A172 (cell line): ENCODE data around the gene PLIN4. TPM values are rescaled to one million over a fixed set of nuclear protein-coding genes. Genes with fewer than 3 reads are reported as not detected.

ENCODE experiments used
- DNase-seq: peaks from one replicate; pipeline ENCODE4 v3.0.0-alpha.2; 2015; ENCODE audit warnings: low spot score
- total RNA-seq: library from RNA; depleted of rRNA; stranded (reverse); fragments of >200 nt; shearing (Covaris generic); gene quantifications from 2 replicates; pipeline ENCODE4 v1.2.3, GENCODE V29; 2014; rRNA removed

The PLIN4 gene
- total RNA-seq, 1 experiment from 2014 or later, result 0.17 TPM

DNA sequence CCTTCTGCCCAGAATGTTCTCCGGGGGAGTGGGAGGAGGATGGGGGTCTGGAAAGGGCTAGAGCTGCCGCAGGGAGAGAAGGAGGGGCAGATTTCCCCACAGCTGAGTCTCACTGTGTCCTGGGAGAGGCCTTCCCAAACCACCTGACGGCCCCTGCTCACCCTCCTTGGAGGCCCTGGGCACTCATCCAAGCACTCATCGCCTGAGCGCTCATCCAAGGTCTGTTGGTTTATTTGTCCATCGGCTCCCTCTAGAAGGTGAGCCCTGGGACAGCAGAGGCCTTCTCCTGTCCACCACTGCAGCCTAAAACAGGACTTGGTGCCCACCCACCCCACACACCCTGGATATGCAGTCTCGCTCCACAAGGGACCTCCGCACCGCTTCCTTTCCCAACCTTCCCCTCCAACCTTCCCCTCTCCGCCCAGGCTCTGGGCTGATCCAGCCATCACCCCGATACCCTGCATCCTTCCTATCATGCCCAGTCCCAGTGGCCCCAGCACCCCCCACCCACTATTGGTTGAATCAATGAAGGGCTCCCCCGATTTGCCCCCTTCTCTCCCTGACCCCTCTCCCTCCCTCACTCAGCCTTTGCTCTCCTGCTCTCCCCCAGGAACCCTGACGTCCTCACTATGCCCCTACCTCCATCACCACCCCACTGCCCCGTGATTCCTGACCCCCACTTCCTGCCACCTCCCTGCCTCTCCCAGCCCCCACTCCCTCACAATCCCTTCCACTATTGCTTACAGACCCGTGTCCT, 62.4 kb downstream of the PLIN4 start:
- DNase-seq, result peak; percentile 67

DNA sequence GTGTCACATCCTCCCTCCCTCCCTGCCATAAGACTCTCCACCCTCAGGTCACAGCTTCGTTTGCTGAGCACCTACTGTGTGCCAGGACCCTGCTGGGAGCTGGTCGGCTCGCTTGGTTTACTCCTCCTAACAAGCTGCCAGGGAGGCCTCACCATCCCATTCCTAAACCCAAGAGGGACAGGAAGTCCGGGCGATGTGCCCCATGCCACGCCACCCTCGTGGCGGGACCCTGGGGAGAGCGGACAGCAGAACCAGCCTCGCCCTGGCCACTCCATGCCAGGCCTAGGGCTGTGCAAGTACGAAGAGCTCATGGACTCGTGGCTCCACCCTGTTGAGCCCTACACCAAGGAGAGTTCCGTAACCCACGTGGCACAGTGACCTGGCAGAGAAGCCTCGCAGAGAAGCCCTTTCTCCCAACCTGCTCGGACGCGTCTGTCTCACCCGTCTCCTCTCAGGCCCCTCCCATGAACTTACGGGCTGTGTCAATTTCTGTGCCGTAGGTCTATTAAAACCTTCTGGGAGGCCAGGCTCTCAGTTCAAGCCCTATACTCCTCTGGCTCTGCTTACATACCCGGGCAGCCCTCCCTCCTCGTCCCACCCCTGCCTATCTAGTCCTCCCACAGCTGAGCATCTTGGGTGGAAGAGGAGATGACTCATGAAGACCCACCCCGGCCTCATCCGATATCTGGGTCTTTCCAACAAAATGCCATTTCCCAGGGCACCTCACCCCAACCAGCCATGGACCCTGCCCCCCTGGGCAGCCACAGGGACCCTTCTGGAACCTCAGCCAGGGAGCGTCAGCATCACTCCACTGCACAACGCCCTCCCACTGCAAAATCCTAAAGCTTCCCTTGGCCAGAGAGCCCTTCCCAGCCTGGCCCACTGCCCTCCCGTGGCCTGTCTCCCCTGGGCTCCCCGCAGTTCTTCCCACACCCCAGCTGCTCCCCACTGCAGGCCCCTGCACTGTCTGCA, 63.3 kb downstream of the PLIN4 start:
- peak; percentile 68 for DNase-seq

DNA sequence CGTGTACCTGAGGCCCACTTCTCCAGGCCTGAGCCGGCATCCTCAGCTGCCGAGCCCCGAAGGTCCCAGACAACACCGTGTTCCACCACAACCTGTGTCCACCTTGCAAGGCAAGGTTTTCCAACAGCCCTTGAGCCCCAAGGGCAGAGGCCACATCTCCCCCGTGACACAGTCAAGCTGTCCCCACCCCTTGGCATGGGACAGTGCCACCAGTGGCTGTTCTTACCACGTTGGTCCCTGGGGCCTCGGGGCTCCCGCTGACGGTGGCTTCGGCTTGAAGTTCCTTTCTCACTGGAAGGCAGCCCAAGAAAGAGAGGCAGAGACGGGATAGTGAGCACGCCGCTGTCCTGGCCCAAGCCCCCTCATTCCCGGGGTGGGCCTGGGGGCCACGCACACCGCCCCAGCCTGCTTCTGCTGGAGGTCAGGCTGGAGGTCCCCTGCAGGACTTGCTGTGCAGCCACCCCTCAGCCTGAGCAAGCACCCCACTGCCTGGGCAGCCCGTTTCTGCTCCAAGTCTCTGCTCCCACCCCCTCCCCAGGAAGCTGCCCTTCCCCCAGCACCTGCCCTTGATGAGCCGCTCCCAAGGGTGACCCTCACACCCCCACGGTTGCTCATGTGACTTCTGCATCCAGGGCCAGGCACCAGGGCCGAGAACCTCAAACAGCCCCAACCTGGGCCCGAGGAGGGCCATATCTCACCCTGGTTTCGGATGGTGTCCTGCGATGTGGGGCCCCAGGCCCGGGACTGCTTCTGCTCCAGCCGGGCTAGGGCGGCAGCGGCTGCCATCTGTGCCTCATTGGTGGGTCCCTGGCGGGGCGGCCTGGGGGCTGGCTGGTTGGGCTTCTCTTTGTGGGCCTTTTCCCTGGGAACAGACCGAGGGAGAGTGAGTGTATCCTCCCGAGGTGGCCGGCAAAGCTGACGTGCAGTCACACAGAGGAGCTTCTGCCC, 64.8 kb downstream of the PLIN4 start:
- DNase-seq, result no peak

DNA sequence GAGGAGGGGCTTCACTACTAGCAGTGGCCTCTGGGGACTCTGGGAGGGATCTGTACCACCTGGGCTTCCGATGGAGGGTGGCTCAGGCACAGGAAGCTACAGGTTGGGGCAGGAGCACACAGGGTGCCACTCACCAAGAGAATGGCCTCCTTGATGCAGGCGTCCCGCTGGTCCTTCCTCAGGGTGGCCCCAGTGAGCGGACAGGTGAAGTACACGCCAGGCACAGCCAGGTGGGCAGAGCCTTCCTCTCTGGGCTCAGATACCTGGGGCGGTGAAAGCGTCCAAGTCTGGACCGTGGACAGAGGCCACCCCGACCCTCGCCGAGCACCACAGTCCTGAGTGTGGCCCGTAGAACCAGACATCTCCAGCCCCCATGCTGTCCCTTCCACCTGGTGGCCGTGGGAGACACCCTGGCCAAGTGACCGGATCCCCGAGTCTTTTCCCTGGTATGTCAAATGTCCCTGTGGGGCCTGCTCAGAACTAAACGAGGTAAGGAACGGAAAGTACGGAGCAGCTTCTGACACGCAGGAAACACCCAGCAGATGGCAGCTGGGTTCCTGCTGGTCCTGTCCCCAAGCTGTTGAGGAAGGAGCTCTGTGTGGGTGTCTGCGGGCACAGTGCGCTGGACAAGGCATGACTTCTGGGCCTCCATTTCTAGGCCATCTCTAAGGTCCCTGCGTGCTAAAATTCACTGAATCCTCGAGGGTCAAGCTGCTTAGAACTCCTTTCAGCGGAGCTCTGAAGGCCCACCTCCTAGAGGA, 65.9 kb downstream of the PLIN4 start:
- no peak for DNase-seq

Other genes with a start within 250 kb of the PLIN4 start
- 0.24 and 0.53 TPM in 2 replicates for gene SHD, start 239.2 kb downstream of the PLIN4 start, total RNA-seq
- not detected in 2 replicates for gene TMIGD2, start 216.1 kb downstream of the PLIN4 start, total RNA-seq
- gene FSD1, start 213.9 kb downstream of the PLIN4 start, total RNA-seq, result 43.2 and 61.1 TPM in 2 replicates
- gene STAP2, start 179.7 kb downstream of the PLIN4 start, total RNA-seq, result 73.5 and 96.1 TPM in 2 replicates
- gene MPND, start 174.9 kb downstream of the PLIN4 start, total RNA-seq, result 6.4 and 6.6 TPM in 2 replicates
- gene SH3GL1, start 117.9 kb downstream of the PLIN4 start, total RNA-seq, result 94.0 and 137 TPM in 2 replicates
- gene CHAF1A, start 115.8 kb downstream of the PLIN4 start, total RNA-seq, result 37.8 and 52.7 TPM in 2 replicates
- 87.4 and 97.0 TPM in 2 replicates for gene UBXN6, start 60.7 kb downstream of the PLIN4 start, total RNA-seq
- gene HDGFL2, start 46.2 kb downstream of the PLIN4 start, total RNA-seq, result 53.9 and 88.2 TPM in 2 replicates
- not detected in 2 replicates for gene PLIN5, start 16.7 kb upstream of the PLIN4 start, total RNA-seq
- 0.09 and 0.10 TPM in 2 replicates for gene LRG1, start 21.6 kb upstream of the PLIN4 start, total RNA-seq
- gene SEMA6B, start 41.2 kb upstream of the PLIN4 start, total RNA-seq, result 29.2 and 34.1 TPM in 2 replicates
- 7.5 and 9.5 TPM in 2 replicates for gene TNFAIP8L1, start 121.0 kb upstream of the PLIN4 start, total RNA-seq
- 200 and 211 TPM in 2 replicates for gene MYDGF, start 151.9 kb upstream of the PLIN4 start, total RNA-seq
- gene DPP9, start 205.4 kb upstream of the PLIN4 start, total RNA-seq, result 81.8 and 93.3 TPM in 2 replicates